Ramos (cell line): ENCODE results near the gene UBXN10.

Experiments
- in situ Hi-C: fragments of 300-500 bp; cut with MboI; formaldehyde crosslinking; loops from one replicate; pipeline ENCODE4 v1.14.3; 2022; ENCODE audit warnings: low sequenced_read_pairs; ENCODE audit not compliant: unreplicated experiment

UBXN10 gene, protein sequence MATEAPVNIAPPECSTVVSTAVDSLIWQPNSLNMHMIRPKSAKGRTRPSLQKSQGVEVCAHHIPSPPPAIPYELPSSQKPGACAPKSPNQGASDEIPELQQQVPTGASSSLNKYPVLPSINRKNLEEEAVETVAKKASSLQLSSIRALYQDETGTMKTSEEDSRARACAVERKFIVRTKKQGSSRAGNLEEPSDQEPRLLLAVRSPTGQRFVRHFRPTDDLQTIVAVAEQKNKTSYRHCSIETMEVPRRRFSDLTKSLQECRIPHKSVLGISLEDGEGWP

DNA sequence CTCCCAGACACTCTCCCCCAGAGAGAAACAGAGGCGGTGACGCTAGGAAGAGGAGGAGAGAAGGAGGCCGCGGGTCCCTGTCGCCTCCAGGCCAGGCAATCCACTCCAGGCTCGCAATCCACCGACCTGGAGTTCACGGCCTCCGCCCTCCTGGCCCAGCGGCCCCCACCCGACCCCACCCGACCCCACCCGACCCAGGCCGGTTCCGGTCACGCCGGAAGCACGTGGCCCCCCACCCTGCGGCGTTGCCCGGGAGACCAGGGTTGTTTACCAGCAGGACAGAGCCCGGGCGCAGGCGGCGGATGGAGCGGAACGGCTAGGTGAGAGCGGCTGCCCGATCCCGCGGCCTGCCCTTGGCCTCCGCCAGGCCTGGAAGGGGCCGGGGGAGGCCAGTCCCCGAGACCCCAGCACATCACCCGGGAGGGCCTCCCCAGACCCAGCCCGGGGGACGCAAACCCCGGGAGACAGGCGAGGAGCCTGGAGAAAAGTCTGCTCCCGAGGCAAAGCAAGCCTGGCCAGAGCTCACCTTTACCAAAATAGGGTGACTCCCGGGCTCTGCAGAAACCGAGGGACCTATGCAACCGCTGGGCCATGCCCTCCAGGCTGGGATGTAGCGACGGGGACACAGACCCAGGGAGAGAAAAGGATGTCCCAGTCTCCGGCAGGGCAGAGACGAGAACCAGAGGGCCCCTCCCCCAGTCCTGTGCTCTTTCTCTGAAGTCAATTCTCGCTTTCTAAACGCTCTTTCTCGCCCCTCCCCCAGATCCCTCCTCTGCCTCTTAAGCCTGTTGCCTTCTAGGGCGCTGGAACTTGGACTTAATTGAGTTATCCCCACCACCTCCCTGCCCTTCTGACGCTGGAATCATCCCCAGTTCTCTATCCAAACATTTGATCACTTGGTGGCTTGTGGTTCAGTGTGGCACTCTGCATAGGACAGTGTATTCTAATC lies at the start of gene UBXN10, which contains the start of gene PLA2G2C:
UBXN10 (plus strand) TSS at position 263 of the 949 bp plus-strand sequence. CDS start 4,466 bp downstream, outside the sequence.
PLA2G2C (minus strand) TSS at position 685 of the 949 bp plus-strand sequence. CDS start 9,155 bp downstream, outside the sequence.
- in situ Hi-C loops: no loop called here

DNA sequence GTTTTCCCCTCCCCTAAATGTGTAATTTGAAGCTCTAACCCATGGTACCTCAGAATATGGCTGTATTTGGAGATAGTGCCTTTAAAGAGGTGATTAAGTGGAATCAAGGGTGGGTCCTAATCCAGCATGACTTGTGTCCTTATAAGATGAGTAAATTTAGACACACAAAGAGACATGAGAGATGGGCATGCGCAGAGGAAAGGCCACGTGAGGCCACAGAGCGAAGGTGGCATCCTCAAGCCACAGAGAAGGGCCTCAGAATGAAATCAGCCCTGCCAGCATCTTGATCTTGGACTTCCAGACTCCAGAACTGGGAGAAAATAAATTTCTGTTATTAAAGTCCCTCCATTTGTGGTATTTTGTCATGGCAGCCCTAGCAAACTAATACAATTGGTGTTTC lies 49.6 kb upstream of the UBXN10 start:
- in situ Hi-C loops: no loop called here

DNA sequence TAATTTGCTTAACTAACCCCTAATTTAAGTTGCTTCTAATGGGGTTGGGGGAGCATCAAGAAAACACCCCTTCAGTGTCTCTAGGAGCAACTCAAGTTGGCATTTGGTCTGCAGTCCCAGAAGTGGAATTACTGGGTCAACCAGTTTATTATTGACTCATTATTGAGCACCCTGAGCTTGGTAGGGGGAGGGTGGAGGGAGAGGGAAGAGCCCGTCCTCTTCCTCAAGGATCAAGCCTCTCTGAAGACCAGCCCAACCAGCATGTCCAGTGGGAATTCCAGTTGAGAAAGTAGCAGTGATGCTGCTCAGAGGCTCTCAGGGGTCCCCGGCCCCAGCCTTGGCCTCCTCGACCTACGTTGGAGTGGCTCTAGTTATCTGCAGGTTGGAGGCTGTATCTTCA lies 48.8 kb upstream of the UBXN10 start:
- in situ Hi-C loops: no loop called here

DNA sequence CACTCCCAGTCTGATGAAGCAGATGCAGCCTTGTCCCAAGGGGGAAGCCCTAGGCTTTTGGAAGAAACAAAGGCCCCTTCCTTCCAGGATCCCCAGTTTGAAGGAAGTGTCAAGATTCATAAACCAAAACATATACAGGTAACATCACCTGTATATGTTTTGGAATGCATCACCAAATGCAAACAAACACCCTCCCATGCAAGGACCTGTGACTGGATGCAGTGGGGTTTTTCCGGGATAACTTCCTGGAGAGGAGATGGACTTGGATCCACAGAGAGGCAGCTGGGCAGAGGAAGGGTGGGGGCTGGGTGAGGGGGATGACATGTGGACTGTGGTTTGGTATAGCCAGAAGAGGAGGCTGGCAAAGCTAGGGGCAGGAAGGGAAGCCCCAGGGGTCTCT lies 48.3 kb upstream of the UBXN10 start:
- in situ Hi-C loops: no loop called here

DNA sequence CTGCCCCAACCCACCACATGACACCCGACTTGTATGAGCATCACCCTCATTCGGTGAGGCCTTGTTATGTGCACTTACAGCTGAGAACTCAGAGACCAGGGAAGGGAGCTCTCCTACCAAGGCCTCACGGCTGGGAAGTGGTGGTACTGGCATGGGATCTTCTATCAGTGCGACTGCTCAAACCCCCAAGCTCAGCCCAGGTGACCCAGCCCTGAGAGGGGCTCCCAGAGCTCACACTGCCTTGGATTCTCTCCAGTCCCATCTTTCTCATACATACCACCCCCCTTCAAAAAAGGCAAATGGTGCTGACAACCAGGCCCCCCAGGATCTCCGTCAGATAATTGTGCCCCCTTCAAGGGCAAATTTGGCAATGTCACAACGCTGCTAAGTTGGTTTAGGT lies 47.5 kb upstream of the UBXN10 start:
- in situ Hi-C loops: no loop called here

DNA sequence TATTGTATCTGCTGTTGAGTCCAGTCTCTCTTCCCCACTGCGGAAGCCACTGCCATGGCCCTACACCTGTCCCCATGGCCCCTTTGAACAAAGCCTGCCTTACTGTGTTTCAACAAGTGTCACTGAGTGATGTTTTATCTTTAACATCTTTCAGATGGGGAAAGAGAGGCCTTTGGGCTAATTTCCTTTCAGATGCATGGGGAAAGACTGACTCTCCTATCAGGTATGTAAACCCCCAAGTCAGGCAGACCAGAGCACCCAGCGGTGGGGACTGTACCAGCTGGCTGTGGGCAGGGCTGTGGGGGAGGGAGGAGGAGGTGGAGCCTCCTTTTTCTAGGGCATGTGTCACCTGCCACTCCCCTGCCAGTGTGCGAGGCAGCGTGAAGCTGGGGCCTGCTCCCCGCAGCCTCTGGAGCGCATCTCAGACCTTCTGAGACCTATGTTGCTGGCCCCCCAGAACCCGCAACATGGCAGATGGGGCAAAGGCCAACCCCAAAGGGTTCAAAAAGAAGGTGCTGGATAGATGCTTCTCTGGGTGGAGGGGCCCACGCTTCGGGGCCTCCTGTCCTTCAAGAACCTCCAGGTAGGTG lies 46.8 kb upstream of the UBXN10 start, which contains the start of gene PLA2G2F:
PLA2G2F (plus strand) TSS at position 363 of the 590 bp plus-strand sequence; CDS start at position 468, 105 bp downstream.
- in situ Hi-C loops: no loop called here

DNA sequence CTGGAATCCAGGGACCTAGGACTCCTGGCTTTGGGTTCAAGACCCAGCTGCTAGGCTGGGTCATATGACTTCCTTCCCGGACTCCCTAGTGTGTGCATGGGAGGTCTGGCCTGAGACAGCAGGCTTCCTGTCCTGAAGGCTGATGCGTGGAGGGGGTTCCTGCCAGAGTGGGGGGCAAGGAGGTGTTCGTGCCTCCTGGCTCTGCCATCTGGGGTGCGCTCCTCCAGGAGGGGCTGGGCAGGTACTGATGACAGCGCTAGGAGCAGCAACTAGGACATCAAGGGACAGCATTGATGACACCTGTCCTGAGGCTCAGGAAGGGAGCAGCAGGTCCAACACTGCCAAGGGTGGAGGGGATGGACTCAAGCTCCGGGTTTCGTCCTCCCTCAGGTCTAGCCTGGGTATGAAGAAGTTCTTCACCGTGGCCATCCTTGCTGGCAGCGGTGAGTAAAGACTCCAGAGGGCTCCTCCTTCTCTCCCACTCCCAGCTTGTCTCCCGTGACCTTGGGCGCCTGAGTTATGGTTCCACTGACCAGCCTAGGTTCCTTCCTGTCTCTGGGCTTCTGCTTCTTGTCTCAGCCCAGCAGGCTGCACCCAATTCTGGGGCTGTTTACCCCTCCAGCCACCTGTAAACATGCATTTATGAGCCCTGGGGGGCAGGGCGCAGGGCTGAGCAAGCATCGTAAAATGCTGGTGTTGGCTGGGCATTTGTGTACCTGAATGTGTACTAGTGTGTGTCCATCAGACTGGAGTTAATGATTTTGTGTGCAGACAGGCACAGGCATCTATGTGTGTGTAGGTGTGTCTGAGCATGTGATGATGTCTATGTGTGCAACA lies 45.9 kb upstream of the UBXN10 start:
- in situ Hi-C loops: no loop called here

DNA sequence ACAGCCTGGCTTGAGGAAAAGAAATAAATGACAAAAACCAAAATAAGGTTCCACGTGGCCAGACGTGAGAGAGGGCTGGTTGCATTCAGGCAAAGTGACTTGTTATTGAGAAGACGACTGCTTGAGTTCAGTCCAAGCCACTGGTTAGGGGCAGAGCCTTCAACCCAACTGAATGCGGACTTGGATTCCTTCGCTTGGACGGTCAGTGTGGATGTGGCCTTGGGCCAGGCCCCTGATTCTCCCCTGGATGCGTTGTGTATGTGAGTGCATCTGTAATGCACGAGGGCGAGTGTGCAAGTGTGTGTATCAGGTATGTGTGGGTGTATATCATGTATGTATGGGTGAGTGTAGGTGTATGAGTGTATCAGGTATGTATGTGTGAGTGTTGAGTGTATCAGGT lies 44.9 kb upstream of the UBXN10 start:
- in situ Hi-C loops: no loop called here

DNA sequence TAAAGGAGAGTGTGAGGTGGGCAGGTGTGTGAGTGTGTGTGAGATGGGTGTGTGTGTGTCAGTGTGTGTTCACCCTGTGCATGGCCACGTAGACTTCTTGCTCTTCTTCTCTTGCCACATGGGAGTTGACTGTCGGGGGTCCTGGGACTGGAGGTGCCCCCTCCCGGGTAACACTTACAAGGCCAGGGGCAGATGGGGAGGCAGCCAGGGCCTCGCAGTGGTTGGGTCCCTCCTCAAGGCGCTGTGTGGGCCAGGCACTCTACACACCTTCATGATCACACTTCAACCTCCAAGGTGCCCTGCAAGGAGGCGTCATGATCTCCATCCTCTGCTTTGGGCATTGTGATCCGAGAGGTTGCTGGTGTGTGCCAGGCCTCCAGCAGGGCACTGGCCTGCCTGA lies 44.4 kb upstream of the UBXN10 start:
- in situ Hi-C loops: no loop called here

DNA sequence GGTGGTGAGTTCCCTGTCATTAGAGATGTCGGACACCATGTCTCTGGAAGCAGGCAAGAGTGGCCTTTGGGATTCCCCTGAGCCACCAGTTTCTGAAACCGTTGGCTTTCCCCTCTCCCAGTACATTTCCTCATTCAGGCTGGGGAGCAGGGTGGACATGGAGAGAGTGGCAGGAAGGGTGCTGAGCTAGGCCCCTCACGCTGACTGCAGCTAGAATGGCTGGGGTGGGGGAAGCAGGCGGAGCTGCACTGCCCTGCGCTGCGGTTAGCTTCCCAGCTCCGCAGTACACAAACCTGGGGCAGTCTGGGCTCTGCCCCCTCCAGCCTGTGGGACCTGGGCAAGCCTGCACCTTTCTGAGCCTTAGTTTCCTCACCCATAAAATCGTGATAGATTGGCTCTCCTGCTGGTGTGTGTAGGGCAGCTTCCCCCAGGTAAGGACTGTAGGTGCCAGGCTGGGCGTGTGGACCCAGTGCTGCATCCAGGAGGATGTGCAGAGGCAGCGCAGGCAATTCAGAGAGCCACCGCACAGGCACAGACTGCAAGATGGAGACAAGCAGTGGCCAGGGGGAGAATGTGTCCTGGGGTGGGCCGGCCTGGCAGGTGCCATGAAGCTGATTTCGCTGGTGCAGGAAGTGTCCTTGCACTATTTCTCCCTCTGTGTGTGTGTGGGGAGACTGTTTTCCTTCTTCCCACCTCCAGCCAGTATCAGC lies 43.7 kb upstream of the UBXN10 start:
- in situ Hi-C loops: no loop called here

DNA sequence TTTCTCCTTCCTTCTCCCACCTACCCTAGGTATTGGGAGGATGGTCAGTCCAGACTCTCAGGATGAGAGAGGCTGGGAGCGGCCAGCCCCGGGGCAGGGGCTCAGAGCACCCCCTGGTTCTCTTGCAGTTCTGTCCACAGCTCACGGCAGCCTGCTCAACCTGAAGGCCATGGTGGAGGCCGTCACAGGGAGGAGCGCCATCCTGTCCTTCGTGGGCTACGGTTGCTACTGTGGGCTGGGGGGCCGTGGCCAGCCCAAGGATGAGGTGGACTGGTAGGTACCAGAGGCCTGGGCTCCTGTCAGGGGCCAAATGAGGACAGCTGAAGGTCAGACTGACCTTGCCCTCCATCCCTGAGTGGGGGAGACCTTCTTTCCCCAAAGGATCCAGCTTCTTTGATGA lies 42.6 kb upstream of the UBXN10 start:
- in situ Hi-C loops: no loop called here

DNA sequence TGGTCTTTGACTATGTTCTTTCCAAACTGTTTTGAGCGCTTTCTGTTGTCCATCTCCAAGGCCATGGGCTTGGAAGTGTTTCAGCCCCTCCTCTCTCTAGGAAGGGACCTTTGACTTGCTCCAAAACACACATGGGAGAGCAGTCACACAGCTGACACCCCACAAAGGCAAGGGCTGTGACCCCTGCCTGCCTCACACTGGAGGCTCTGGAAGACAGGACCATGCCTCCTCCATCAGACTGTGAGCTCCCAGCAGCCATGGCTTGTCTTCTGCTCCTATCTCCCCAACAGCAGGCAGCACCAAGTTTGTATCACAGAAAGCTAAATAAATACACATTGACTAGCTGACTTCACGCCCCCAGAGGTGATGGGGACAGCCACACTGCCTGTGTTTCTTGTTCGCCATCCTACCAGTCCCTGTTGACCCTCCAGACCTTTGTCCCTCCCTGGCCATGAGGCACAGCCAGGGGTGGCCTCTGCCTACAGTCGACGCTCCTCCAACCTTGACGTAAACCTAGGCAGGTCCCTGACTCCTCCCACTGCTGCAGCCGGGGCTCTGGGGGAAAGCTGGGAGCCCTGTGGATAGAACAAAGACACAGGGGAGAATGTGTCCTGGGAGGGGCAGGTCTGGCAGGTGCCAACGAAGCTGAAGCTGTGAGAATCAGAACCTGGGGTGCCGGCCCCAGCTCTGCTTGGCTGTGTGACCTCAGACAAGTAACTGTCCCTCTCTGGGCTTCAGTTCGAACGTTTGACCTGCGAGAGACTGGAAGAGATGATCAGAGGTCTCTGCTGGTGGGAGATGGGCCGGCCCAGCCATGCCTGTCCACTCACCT lies 41.9 kb upstream of the UBXN10 start:
- in situ Hi-C loops: no loop called here

DNA sequence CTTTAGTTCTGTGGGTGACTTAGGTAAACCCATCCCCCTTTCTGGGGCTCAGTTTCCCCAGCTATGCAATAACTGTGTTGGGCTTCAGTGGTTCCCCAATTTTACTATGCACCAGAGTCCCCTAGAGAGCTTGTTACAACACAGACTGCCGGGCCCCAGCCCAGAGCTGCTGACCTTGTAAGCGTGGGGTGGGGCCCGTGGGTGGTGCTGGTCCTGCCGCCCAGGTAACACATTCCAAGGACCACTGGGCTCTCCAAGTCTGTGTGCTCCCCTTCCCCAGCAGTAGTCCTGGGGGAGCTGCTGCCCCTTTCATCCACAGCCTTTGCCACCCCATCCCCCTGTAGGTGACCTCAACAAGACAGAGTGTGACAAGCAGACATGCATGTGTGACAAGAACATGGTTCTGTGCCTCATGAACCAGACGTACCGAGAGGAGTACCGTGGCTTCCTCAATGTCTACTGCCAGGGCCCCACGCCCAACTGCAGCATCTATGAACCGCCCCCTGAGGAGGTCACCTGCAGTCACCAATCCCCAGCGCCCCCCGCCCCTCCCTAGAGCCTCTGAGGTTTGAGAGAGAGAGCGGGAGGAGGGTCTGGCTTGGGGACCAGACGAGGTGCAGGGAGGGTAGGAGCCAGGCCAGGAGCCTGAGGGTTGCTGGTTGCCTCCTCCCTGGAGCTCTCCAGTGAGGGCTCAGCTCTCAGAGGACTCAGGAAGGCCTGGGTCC lies 37.9 kb upstream of the UBXN10 start:
- in situ Hi-C loops: no loop called here

DNA sequence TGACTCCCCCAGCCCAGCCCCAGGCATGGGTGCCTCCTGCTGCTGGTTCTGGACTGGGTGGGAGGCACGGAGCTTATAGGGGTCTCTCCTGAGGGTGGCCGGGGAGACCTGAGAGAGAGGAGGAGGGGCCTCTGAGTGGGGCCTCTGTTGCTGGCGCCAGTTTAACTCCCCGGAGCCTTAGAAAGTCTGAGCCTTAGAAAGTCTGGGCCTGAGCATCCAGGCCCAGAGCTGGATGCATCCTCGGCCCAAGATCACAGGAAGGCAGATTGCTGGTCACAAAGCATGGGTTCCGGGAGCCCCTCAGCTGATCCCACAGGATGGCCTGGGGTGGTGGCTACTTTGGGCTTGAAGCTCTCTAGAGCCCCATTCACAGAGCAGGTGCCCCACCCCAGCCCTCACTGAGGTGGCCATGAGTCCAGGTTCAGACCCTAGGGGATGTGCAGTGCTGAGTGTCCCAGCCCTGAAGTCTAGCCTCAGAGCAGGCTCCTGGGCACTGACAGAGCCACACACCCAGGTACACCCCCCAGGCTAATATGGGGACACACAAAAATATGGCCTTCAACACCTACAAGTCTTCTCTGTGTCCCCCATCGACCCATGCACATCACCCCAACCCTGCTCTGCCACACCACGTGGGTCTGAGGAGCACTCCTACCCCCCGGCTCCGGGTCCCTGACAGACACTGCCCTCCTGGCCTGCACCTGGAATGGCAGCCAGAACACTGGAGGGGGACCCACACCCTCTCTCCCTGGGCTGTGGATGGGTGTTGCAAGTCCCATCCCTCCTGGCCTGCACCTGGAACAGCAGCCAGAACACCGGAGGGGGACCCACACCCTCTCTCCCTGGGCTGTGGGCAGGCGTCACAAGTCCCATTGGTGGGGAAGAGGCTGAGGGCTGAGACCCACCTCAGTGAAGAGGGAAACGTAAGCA lies 37.1 kb upstream of the UBXN10 start:
- in situ Hi-C loops: no loop called here

DNA sequence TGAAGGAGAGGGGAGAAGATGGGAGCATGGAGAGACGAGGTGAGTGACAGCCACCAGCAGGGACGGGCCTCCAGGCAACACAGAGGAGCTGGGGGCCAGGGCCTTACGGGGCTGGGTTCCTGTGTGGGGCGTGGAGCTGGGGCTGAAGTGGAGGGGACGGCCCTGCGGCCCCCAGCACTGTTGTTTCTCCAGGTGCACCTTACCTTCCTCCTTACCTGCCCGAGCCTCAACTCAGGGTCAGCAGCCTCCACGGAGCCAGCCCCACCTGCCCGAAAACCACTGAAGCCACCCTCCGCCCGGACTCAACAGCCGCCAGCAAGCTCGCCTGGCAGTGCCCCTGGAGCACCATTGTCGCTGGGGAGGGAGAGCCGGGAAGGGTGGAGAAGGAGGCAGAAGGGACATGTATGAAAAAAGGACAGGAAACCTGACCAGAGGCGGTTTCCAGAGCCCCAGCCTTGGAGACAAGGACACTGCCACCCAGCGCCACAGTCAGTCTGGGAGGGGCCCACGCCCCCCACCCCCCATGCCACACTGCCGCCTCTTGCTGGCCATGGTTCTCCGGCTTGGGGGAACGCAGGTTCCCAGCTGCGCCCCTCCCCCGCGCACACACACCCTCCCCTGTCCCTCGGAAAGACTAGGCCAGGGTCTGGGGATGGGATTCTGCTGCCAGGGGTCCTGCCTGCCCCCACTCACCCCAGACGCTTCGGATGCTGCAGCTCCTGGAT lies 36.1 kb upstream of the UBXN10 start:
- in situ Hi-C loops: loop anchor here (5.0 kb wide), 1 partner anchor 232 kb away; no protein-coding TSS in a partner anchor

DNA sequence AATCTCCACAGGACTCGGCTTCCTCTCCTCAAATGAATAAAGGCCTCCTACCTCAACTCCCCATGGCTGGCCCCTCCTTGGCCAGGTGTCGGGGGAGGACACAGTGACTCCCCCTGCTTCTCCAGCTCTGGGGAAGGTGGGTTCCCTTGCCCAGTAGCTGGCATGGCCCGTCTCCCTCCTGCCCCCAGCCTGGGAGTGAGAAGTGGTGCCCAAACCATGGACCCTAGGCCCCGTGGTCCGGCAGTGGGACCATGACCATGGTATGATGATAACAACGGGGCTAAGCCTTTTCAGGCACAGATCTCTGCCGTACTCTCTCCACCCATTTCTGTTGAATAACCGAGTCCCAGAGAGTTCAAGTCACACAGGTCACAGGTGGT lies 35.6 kb upstream of the UBXN10 start:
- in situ Hi-C loops: loop anchor here (5.0 kb wide), 1 partner anchor 233 kb away; no protein-coding TSS in a partner anchor
